B cell (primary cell): ENCODE results near the gene TAGLN2.

ENCODE experiments used
- EZH2 ChIP-seq: IDR thresholded peaks from 2 replicates; pipeline ENCODE4 v1.6.1; 2012; ENCODE audit warnings: borderline replicate concordance, low read depth, mild to moderate bottlenecking, moderate library complexity, low read length; ENCODE audit not compliant: insufficient read depth, poor library complexity, severe bottlenecking
- TF ChIP-seq, protein P1 (sequence below): fragments of 200-600 bp; IDR thresholded peaks from one replicate; pipeline ENCODE4 v1.8.0; 2022; ENCODE audit warnings: antibody characterized with exemption, mild to moderate bottlenecking

DNA sequence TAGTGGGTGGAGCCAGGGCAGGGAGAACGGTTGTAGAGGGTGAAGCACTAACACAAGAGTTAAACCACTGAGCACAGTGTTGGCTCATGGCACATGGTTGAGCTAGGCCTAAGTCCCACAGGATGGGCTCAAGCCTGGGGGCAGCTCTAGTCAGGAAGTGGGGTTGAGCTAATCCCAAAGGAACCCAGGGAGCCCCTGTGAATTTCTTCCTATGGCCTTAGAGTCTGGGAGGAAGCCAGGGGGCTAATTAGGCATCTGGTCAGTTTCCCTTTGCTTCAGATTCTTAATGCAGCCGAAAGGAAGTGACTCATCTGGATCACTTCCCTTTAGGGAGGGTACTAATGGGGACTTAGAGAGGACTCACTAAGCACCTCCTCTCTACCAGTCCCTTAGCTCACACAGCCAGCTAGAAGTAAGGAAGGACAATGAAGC lies 35.5 kb downstream of the TAGLN2 start:
- TF ChIP-seq, protein P1, sequence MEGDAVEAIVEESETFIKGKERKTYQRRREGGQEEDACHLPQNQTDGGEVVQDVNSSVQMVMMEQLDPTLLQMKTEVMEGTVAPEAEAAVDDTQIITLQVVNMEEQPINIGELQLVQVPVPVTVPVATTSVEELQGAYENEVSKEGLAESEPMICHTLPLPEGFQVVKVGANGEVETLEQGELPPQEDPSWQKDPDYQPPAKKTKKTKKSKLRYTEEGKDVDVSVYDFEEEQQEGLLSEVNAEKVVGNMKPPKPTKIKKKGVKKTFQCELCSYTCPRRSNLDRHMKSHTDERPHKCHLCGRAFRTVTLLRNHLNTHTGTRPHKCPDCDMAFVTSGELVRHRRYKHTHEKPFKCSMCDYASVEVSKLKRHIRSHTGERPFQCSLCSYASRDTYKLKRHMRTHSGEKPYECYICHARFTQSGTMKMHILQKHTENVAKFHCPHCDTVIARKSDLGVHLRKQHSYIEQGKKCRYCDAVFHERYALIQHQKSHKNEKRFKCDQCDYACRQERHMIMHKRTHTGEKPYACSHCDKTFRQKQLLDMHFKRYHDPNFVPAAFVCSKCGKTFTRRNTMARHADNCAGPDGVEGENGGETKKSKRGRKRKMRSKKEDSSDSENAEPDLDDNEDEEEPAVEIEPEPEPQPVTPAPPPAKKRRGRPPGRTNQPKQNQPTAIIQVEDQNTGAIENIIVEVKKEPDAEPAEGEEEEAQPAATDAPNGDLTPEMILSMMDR = no peak
- TF ChIP-seq EZH2 = no peak
